IPS DF 6.9 (cell line): ENCODE data around the gene KRT36.

ENCODE experiments used
- DNase-seq: peaks from one replicate; pipeline ENCODE4 v3.0.0-alpha.2; 2013; ENCODE audit warnings: low read depth, low spot score
- H3K27ac ChIP-seq: one replicate; pipeline ENCODE4 v1.5.1; 2013; ENCODE audit warnings: low read length, control low read depth
- H3K27me3 ChIP-seq: 2 replicates; pipeline ENCODE4 v1.6.1; 2013; ENCODE audit warnings: mild to moderate bottlenecking, low read length; ENCODE audit not compliant: control insufficient read depth, insufficient read depth
- H3K36me3 ChIP-seq: 2 replicates; pipeline ENCODE4 v1.6.1; 2013; ENCODE audit warnings: low read length; ENCODE audit not compliant: control insufficient read depth, insufficient read depth
- H3K4me1 ChIP-seq: 2 replicates; pipeline ENCODE4 v1.6.1; 2013; ENCODE audit warnings: low read length; ENCODE audit not compliant: control insufficient read depth, insufficient read depth
- H3K4me3 ChIP-seq: 2 replicates; pipeline ENCODE4 v1.5.1; 2013; ENCODE audit warnings: mild to moderate bottlenecking, low read length
- H3K9me3 ChIP-seq: 2 replicates; pipeline ENCODE4 v1.6.1; 2013; ENCODE audit warnings: low read length, inconsistent platforms; ENCODE audit not compliant: control insufficient read depth, insufficient read depth
- WGBS: extraction: QIAGEN DNeasy Blood & Tissue Kit; methylation state at CpG from one replicate; pipeline ENCODE4 v1.1.7; 2013; ENCODE audit warnings: mixed read lengths, missing lambda C conversion rate; ENCODE audit not compliant: insufficient read length, insufficient coverage; 5-methylcytosine and 5-hydroxymethylcytosine counted together

Gene KRT36

DNA sequence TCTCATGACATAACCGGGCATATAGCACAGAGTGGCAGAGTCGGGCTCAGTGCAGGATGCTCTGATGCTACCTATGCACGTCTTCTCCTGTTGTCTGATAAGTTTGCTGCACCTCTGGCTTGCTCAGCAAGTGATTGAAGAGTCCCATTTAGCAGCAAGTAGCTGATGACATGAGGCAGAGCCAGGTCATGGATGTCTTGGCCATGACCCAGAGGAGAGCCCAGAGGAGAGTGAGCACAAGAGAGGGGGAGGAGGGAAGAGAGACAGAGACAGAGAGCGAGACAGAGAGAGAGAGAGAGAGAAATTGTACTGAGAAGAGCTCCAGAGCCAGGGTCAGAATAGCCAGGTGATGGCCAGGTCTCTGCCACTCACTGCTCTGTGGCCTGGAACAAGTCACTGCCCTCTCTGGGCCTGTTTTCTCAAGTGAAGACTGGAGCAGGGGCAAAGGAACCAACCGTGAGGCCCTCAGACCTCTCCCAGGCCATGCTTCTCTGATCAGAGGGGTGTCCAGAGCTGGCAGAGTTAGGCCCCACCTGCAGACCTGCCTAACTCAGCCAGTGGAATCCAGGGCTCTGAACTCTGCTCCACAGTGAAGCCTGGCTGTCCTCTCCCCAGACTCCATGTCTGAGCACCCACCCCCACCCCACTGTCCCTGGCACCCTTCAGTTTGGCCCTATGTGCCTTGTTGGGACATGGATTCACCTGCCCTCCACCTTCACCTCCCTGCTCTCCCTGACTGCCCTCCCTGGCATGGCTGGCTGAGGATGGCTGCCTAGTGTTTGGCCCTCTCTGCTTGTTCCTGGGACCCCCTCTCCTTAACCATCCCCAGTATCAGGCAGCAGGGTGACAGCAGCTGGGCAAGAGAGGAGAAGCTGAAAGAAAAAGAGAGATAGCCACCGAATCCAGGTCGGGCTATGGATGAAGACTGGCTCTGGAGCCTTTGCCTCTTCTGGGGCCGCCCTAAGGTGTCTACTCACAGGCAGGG is 4.5 kb downstream of the KRT36 start:
- WGBS = no CpG with 5 or more reads among the region's 8 CpGs
- H3K4me1 ChIP-seq = peaks cover 4% of the 10 kb centered on the region; the same call in 1 of the 2 replicates
- H3K27me3 ChIP-seq = no peaks in the 10 kb centered on the region
- no peaks in the 10 kb centered on the region for H3K9me3 ChIP-seq
- no peak overlapping the region for H3K4me3 ChIP-seq
- DNase-seq = no peak
- H3K36me3 ChIP-seq = no peaks in the 10 kb centered on the region
- no peak overlapping the region for H3K27ac ChIP-seq

DNA sequence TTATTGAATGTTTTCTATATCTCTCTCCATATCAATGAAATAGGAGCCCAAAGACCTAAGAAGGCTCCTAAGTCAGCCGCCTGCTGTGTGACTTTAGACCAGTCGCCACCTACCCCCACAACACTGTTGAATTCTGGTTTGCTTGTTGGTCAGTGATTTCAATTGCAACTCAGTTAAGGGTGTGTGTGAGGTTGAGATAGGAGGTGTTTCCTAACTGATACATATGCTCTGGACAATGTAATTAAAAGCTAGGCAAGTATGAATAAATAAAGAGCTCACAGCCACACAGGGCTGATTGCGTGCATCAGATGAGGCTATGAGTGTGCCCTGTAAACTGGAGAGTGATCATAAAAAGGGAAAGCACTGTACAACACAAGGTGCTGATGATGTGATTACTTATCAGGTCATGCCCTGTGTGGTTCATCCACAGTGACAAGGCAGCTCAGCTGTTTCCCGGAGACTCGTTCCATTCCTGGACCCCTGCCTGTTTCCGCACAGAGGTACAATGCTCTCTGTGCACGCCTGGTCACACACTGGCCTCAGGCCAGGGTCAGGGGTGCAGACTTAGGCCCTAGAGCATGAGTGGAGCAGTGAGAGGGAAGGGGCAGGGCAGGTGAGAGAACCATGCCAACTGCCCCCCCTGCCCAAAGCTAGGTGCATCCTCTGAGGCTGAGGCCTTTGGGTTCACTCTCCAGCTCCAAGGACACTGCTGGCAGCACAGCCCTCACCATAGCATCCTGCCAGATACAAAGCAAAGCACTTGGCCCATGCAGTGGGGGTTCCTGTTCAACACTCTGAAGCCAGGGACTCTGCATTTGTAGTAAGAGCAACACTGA is 5.5 kb downstream of the KRT36 start:
- WGBS = no CpG with 5 or more reads among the region's 7 CpGs
- H3K9me3 ChIP-seq = no peaks in the 10 kb centered on the region
- peaks cover 4% of the 10 kb centered on the region; the same call in 1 of the 2 replicates for H3K4me1 ChIP-seq
- no peaks in the 10 kb centered on the region for H3K36me3 ChIP-seq
- H3K27ac ChIP-seq = no peak overlapping the region
- no peaks in the 10 kb centered on the region for H3K27me3 ChIP-seq
- H3K4me3 ChIP-seq = no peak overlapping the region
- DNase-seq = no peak

DNA sequence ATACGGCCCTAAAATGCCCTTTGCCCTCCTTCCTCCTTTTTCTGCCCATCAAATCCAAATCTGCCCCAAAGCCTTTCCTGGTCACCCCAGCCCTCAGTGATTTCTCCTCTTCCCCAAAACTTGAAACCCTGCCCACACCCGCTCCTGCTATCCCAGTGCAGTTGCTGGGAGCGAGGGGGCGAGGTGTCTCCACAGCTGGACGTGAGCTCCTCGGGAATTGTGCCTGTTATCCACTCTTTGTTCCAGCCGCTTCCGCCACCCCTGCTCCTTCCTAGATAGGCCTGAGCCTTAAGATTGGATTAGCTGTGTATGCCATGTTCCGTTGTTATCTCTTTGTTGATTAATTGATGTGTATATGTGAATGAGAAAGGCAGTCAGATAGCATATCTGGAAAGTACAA is 6.2 kb downstream of the KRT36 start:
- Histone ChIP-seq H3K27ac (no peak overlapping the region), H3K36me3 (no peaks in the 10 kb centered on the region), H3K27me3 (no peaks in the 10 kb centered on the region), H3K4me3 (no peak overlapping the region), H3K4me1 (peaks cover 4% of the 10 kb centered on the region; the same call in 1 of the 2 replicates), H3K9me3 (no peaks in the 10 kb centered on the region)
- WGBS = no CpG with 5 or more reads among the region's 9 CpGs
- DNase-seq = no peak

GRCh38 chr17:41481036-41481435 is 8.7 kb downstream of the KRT36 start, which contains the start of gene KRT35:
TSS of gene KRT35 (minus strand) at chr17:41481151. CDS start at chr17:41481097, 54 bp downstream.
- no peaks in the 10 kb centered on the region; the same call in 1 of the 2 replicates for H3K4me1 ChIP-seq
- H3K9me3 ChIP-seq = no peaks in the 10 kb centered on the region
- H3K4me3 ChIP-seq = no peak within 1 kb of the TSS
- DNase-seq = no peak
- no peaks in the 10 kb centered on the region for H3K36me3 ChIP-seq
- no peaks in the 10 kb centered on the region for H3K27me3 ChIP-seq
- H3K27ac ChIP-seq = no peak within 1 kb of the TSS
- WGBS = no CpG with 5 or more reads among the region's 2 CpGs

DNA sequence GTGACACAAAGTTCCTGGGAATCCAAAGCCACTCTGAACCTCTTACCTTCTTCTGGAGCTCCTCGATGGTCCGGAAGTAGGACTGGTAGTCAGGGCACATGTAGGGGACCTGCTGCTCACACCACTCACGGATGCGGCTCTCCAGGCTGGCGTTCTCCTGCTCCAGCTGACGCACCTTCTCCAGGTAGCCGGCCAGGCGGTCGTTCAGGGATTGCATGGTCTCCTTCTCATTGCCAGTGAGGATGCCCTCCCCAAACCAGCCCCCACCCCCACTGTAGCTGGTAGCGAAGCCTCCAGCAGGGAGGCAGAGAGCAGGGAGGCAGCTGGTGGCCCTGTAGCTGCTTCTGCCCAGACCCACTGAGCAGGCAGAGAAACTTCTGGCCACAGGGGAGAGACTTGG is 9.1 kb downstream of the KRT36 start:
- no peak for DNase-seq
- no peaks in the 10 kb centered on the region for H3K36me3 ChIP-seq
- no peaks in the 10 kb centered on the region for H3K27me3 ChIP-seq
- no peaks in the 10 kb centered on the region for H3K9me3 ChIP-seq
- H3K27ac ChIP-seq = no peak overlapping the region
- H3K4me3 ChIP-seq = no peak overlapping the region
- WGBS = no CpG with 5 or more reads among the region's 10 CpGs
- no peaks in the 10 kb centered on the region; the same call in 1 of the 2 replicates for H3K4me1 ChIP-seq

GRCh38 chr17:41480136-41480535 is 9.6 kb downstream of the KRT36 start:
- DNase-seq = no peak
- Histone ChIP-seq H3K9me3 (no peaks in the 10 kb centered on the region), H3K36me3 (no peaks in the 10 kb centered on the region), H3K4me3 (no peak overlapping the region), H3K4me1 (no peaks in the 10 kb centered on the region; the same call in 1 of the 2 replicates), H3K27me3 (no peaks in the 10 kb centered on the region), H3K27ac (no peak overlapping the region)
- no CpG with 5 or more reads among the region's 2 CpGs for WGBS

GRCh38 chr17:41478237-41478636 is 11.5 kb downstream of the KRT36 start:
- H3K4me3 ChIP-seq = no peak overlapping the region
- no peaks in the 10 kb centered on the region for H3K9me3 ChIP-seq
- no peaks in the 10 kb centered on the region; the same call in 1 of the 2 replicates for H3K4me1 ChIP-seq
- DNase-seq = no peak
- no CpG with 5 or more reads among the region's 8 CpGs for WGBS
- H3K36me3 ChIP-seq = no peaks in the 10 kb centered on the region
- H3K27ac ChIP-seq = no peak overlapping the region
- H3K27me3 ChIP-seq = no peaks in the 10 kb centered on the region

- no peak overlapping the region for H3K27ac ChIP-seq
- no peaks in the 10 kb centered on the region; the same call in 1 of the 2 replicates for H3K4me1 ChIP-seq
- no peaks in the 10 kb centered on the region for H3K36me3 ChIP-seq
- no CpG with 5 or more reads among the region's 22 CpGs for WGBS
- H3K9me3 ChIP-seq = no peaks in the 10 kb centered on the region
- H3K4me3 ChIP-seq = no peak overlapping the region
- H3K27me3 ChIP-seq = no peaks in the 10 kb centered on the region
- DNase-seq = no peak
Observed at GRCh38 chr17:41476866-41477815, 12.6 kb downstream of the KRT36 start.

GRCh38 chr17:41475421-41475820 is 14.3 kb downstream of the KRT36 start:
- no peak overlapping the region for H3K27ac ChIP-seq
- no peaks in the 10 kb centered on the region for H3K9me3 ChIP-seq
- no peak overlapping the region for H3K4me3 ChIP-seq
- H3K4me1 ChIP-seq = no peaks in the 10 kb centered on the region
- H3K27me3 ChIP-seq = no peaks in the 10 kb centered on the region
- H3K36me3 ChIP-seq = no peaks in the 10 kb centered on the region
- DNase-seq = no peak
- WGBS = no CpG with 5 or more reads among the region's 4 CpGs
